HepG2 (cell line): ENCODE results near the gene MTMR3. TPM values are rescaled to one million over a fixed set of nuclear protein-coding genes. Genes with fewer than 3 reads are reported as not detected.

Source experiments
- ELF4 ChIP-seq: sonication (generic); formaldehyde crosslinking; IDR thresholded peaks from 2 replicates; pipeline ENCODE4 v1.5.0; 2020; ENCODE audit warnings: missing genetic modification reagents, mild to moderate bottlenecking, moderate library complexity, borderline replicate concordance
- GPN1 ChIP-seq: sonication (generic); formaldehyde crosslinking; IDR thresholded peaks from 2 replicates; pipeline ENCODE4 v1.5.1; 2020; ENCODE audit warnings: missing genetic modification reagents, borderline replicate concordance
- HNF1A ChIP-seq, 2 experiments: sonication (generic) in 1 of 2; formaldehyde crosslinking in 1 of 2; IDR thresholded peaks; 2 replicates each; pipeline versions ENCODE4 v1.4.0 to v1.6.1; 2016 to 2020; ENCODE audit warnings: borderline replicate concordance in 1 of 2, low read depth in 1 of 2, mild to moderate bottlenecking in 1 of 2, missing genetic modification reagents in 1 of 2
- NFAT5 ChIP-seq: sonication (generic); formaldehyde crosslinking; IDR thresholded peaks from 2 replicates; pipeline ENCODE4 v1.4.0; 2020; ENCODE audit warnings: missing genetic modification reagents
- NR1H2 ChIP-seq: sonication (generic); formaldehyde crosslinking; IDR thresholded peaks from 2 replicates; pipeline ENCODE4 v1.8.1; 2022; ENCODE audit warnings: low read depth, missing genetic modification reagents, borderline replicate concordance
- TEAD3 ChIP-seq: optimal IDR thresholded peaks from 2 replicates; pipeline ENCODE3; 2016; ENCODE audit warnings: borderline replicate concordance
- THAP7 ChIP-seq: sonication (generic); formaldehyde crosslinking; IDR thresholded peaks from 2 replicates; pipeline ENCODE4 v1.8.1; 2023; ENCODE audit warnings: mild to moderate bottlenecking, missing genetic modification reagents
- YY1 ChIP-seq: IDR thresholded peaks from 2 replicates; pipeline ENCODE4 v1.6.1; 2011; ENCODE audit warnings: low read length, low read depth, moderate library complexity, mild to moderate bottlenecking; ENCODE audit not compliant: insufficient read depth, insufficient replicate concordance
- ZNF414 ChIP-seq: sonication (generic); formaldehyde crosslinking; IDR thresholded peaks from 2 replicates; pipeline ENCODE4 v1.5.0; 2020; ENCODE audit warnings: missing genetic modification reagents
- ZNF597 ChIP-seq: sonication (generic); formaldehyde crosslinking; IDR thresholded peaks from 2 replicates; pipeline ENCODE4 v1.5.0; 2020; ENCODE audit warnings: missing genetic modification reagents
- ZNF598 ChIP-seq: sonication (generic); formaldehyde crosslinking; IDR thresholded peaks from 2 replicates; pipeline ENCODE4 v1.5.1; 2020; ENCODE audit warnings: mild to moderate bottlenecking, missing genetic modification reagents, borderline replicate concordance
- ZNF605 ChIP-seq: sonication (generic); formaldehyde crosslinking; IDR thresholded peaks from 2 replicates; pipeline ENCODE4 v1.8.0; 2022; ENCODE audit warnings: mild to moderate bottlenecking, missing genetic modification reagents
- ZNF607 ChIP-seq: sonication (generic); formaldehyde crosslinking; IDR thresholded peaks from 2 replicates; pipeline ENCODE4 v1.5.1; 2020; ENCODE audit warnings: missing genetic modification reagents, mild to moderate bottlenecking, borderline replicate concordance
- ZNF7 ChIP-seq: IDR thresholded peaks from 2 replicates; pipeline ENCODE4 v1.6.1; 2016; ENCODE audit warnings: missing biosample characterization, missing genetic modification reagents
- ZSCAN25 ChIP-seq: sonication (generic); formaldehyde crosslinking; IDR thresholded peaks from 2 replicates; pipeline ENCODE4 v1.8.0; 2022; ENCODE audit warnings: mild to moderate bottlenecking, missing genetic modification reagents
- polyA plus RNA-seq, 8 experiments: library from polyadenylated mRNA; depleted of rRNA in 3 of 8; stranded (reverse) in 7 of 8; unstranded in 1 of 8; fragments of >200 nt; fragmentation: Illumina TruSeq in 4 of 8; extraction: Trizol in 4 of 8; gene quantifications; 2 replicates each; pipeline versions ENCODE4 v1.2.1 to v1.2.3, GENCODE V29; 2011 to 2016; ENCODE audit warnings: low read depth in 4 of 8, missing spikeins in 1 of 8, mixed read lengths in 1 of 8; ENCODE audit not compliant: insufficient read depth in 1 of 8
- total RNA-seq, 5 experiments: library from RNA; depleted of rRNA; stranded (reverse); fragments of >200 nt; fragmentation: Illumina TruSeq; extraction: Trizol; gene quantifications; 2 replicates each; pipeline ENCODE4 v1.2.3, GENCODE V29; 2016; ENCODE audit warnings: low read depth in 1 of 5

Gene MTMR3
- total and polyA plus RNA-seq, 2 of the 13 experiments (the other 11 are each of a cell fraction or from before 2014, with no cell fraction given) = 12.6 to 24.8 TPM

GRCh38 chr22:29837741-29838598 is 45.0 kb upstream of the MTMR3 start, which contains the start of gene ASCC2 (continued):
- no peak for TF ChIP-seq GPN1 (CRISPR knock-in tag)
- no peak for TF ChIP-seq THAP7 (CRISPR knock-in tag)
- TF ChIP-seq NR1H2 (CRISPR knock-in tag) = no peak
- no peak for TF ChIP-seq ZSCAN25 (CRISPR knock-in tag)
- TF ChIP-seq ZNF605 (CRISPR knock-in tag) = peak; percentile 76
- 0 out of 2 replicates have a peak, but pooled peaks have one; percentile 22 for TF ChIP-seq NFAT5 (CRISPR knock-in tag)
- peak; percentile 91 for TF ChIP-seq ELF4 (CRISPR knock-in tag)
- TF ChIP-seq ZNF597 = no peak
- peak; percentile 42 for TF ChIP-seq TEAD3 (CRISPR knock-in tag)
- no peak for TF ChIP-seq ZNF7 (CRISPR knock-in tag)
- TF ChIP-seq HNF1A (IDR thresholded peaks at IDR 0.05; ENCODE audit: low read depth) = no peak
- no peak; the same call in 1 of the 2 replicates for TF ChIP-seq HNF1A (CRISPR knock-in tag; IDR thresholded peaks at IDR 0.05; ENCODE audit: borderline replicate concordance)
- TF ChIP-seq ZNF607 (CRISPR knock-in tag) = 0 out of 2 replicates have a peak, but pooled peaks have one; percentile 49
- TF ChIP-seq YY1 = peak; percentile 29
- TF ChIP-seq ZNF598 (CRISPR knock-in tag) = no peak
- TF ChIP-seq ZNF414 = 0 out of 2 replicates have a peak, but pooled peaks have one; percentile 52
